NCI-H2081 treated with DMSO at 0.1 percent for 48 hours (cell line): ENCODE results near the gene ARPC3.
"Not testable (repeated sequence)": the region's sequence is repeated elsewhere in the genome, so short reads cannot be mapped to it uniquely, and the experiment has no call there.

ENCODE experiments used
- DNase-seq: peaks from one replicate; lab custom pipeline; 2025; lab: John Stamatoyannopoulos, UW

ARPC3 gene

DNA sequence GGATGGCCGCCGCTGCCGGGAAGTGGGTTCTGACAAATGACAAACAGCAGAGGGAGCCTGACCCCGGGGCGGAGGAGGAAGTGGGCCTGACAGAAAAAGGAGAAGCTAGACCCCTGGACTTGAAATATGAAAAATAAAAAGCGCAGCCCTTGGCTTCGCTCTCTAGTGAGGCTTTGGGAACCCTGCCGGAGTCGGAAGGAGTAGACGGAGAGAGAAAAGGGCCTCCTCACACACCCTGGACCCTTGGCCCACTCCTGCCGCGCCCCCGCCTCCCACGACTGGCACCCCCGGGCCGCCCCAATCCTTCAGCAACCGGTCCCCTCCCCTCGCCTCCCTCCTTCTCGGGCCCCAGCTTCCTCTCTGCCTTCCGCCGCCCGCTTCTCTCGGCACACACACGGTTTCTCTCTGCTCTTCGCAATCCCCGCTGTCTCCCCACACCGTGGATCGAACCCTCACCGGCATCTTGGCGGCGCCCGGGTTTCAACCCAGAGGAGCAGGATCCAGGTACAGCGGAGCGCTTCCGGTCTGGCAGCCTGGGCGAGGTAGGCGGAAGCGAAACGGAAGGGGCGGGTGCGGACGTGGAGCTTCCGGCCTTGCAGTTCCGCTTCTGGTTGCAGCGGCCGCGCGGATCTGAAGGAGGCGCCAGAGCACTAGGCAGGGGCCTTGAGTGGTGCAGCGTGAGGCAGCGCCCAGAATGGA, at the start of gene ARPC3:
Gene ARPC3, minus strand, starts transcription at position 539 of the 699 bp plus-strand sequence. Its CDS starts 77 bp downstream, at position 462.
- peak; percentile 85 for DNase-seq

DNA sequence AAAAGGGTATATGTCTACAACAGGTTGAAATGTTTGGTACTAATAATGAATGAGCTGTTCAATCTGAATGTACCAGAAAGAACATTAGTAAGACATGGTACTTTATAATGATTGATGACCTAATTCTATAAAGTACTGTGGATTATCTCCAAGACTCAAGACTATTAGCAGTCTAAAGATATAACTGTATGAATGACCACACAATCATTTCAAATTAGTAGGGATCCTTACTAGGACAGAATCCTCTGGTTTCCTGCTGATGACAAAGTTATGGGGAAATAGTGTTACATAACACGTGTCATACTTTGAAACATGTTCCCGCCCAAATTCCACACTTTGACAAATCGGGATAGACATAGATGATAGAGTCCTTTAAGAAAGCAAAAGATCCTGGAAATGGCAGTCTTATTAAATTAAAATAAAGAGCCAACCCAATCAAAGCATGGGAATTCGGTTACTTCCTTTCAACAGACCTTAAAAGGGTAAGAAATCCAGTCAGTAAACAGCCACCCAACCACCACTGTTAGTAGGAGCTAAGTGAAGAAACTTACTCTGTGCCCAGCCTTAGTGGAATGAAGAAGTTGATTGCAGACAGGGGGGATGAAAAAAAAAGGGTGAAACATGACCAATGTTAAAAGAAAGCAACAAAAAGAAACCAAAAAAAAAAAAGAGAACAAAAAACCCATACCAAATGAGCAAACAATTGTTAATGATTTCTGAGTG, 49.0 kb upstream of the ARPC3 start:
- DNase-seq = no peak

GRCh38 chr12:110475426-110475825, 25.3 kb upstream of the ARPC3 start:
- DNase-seq = no peak

DNA sequence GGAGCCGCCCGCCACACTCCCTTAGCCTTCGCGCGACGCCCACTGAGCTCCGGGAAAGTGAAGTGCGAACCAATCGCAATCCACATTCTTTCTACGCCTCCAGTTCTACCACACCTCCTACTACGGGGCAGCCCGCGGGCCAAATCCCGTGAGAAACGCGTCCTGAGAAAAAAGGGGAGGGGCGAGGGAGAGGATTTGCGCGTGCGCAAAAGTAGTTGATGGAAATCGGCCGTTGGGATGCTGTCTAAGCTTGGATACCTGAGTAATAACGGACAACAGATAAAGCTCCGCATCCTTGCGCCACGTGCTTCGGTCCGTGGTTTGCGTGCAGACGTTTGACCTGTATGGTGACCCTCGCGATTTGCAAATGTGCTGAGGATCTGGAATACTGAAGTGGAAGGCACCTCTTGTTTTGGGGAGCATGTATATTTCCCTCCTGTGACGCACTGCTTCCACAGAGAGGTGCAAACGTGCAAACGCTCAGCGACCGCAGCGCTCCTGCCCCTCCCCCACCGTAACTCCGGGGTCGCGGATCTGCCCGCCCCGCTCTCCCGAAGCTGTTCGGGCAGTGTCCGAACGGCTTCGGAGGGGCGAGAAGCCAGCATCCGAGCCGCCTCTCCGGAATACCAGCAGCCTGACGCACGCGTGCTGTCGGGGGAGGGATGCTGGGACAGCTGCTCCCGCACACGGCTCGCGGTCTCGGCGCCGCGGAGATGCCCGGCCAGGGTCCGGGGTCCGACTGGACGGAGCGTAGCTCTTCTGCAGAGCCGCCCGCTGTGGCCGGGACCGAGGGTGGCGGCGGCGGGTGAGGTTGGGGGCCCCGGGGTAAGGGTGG, 18.3 kb upstream of the ARPC3 start, which contains the start of the genes FAM216A and GPN3:
Gene FAM216A, plus strand, starts transcription at position 632 of the 835 bp plus-strand sequence. Its CDS starts 31 bp downstream, at position 663.
Gene GPN3, minus strand, starts transcription at position 44 of the 835 bp plus-strand sequence. CDS start 54 bp downstream, outside the sequence.
- DNase-seq = peak; percentile 93

DNA sequence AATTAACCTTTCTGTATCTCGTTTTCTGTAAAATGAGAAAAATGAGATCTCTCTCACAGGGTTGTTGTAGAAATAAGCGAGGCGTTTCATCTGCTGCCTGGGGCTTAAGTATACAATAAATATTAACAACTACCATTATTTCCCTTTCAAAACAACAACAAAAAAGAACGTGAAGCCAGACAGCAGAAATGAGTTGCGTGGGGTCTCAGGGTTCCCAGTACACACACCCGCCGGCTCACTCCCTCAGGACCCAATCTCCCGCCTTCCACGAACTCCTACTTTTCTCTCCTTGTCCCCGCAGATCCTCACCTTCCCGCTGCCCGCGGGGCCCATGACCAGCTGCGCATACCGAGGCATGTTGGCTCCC, 17.7 kb upstream of the ARPC3 start:
- DNase-seq = no peak

- DNase-seq = no peak
These were observed 16.7 kb upstream of the ARPC3 start for GRCh38 chr12:110466791-110467190.

DNA sequence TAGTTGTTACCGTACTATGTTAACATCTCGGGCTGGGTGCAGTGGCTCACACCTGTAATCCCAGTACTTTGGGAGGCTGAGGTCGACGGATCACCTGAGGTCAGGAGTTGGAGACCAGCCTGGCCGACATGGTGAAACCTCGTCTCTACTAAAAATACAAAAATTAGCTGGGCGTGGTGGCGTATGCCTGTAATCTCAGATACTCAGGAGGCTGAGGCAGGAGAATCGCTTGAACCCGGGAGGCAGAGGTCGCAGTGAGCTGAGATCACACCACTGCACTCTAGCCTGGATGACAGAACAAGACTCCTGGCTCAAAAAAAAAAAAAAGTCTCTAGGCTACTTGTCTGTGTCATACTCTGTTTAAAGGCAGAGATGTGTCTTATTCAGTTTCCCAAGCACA, 15.6 kb upstream of the ARPC3 start:
- not testable (repeated sequence) for DNase-seq

DNA sequence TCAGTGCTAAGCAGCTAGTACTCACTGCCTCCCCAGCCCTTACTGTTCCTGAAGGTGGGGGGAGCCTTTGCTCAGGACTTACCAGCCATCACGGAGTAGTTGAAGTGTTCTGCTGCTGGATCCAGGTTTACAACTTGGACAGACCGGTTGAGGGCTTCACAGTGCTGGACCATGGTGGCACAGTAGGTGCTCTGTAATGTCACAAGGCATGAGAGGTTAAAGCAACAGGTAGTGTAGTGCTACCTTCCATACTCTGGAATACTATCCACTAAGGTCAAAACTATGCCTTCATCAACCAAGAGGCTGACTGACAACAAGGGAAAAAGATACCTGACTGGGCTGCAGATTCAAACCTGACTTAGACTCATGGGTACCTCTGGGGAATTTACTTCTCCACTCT, 14.9 kb upstream of the ARPC3 start:
- no peak for DNase-seq

DNA sequence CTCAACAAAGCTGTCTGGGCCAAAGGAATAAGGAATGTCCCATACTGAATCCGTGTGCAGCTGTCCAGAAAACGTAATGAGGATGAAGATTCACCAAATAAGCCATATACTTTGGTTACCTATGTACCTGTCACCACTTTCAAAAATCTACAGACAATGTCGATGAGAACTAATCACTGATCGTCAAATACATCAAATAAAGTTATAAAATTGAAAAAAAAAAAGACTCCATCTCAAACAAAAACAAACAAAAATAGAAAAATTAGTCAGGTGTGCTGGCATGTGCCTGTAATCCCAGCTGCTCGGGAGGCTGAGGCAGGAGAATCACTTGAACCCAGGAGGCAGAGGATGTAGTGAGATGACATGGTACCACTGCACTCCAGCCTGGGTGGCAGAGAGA, 11.1 kb upstream of the ARPC3 start:
- not testable (repeated sequence) for DNase-seq

GRCh38 chr12:110458756-110459155, 8.6 kb upstream of the ARPC3 start:
- DNase-seq = no peak

- no peak for DNase-seq
These were observed 3.6 kb upstream of the ARPC3 start for GRCh38 chr12:110453569-110454296.

GRCh38 chr12:110451263-110451662, 1.1 kb upstream of the ARPC3 start:
- no peak for DNase-seq

- no peak for DNase-seq
These were observed 5.7 kb downstream of the ARPC3 start for GRCh38 chr12:110444455-110444854.

GRCh38 chr12:110436231-110436630, 13.9 kb downstream of the ARPC3 start:
- DNase-seq = no peak

GRCh38 chr12:110431957-110432587, 18.1 kb downstream of the ARPC3 start:
- DNase-seq = no peak

GRCh38 chr12:110429676-110430075, 20.5 kb downstream of the ARPC3 start:
- DNase-seq = not testable (repeated sequence)

- DNase-seq = no peak
These were observed 23.7 kb downstream of the ARPC3 start for GRCh38 chr12:110426406-110426805.

GRCh38 chr12:110424237-110424636, 25.9 kb downstream of the ARPC3 start:
- no peak for DNase-seq

DNA sequence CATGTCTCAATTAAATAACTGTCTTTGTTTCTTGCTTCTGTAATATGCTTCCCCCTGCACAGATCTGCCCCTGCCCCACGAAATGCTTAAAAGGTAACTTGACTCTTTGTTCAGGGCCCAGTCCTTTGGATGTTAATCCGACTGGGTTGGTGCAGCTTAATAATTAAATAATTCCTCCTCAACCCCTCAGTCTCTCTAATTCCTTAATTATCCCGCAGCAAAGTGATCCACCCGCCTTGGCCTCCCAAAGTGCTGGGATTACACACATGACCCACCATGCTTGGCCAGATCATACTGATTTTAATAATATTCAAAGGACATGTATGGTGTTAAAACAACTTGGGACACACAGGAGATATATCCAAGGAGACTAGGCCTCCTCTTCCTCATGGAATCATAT, 28.4 kb downstream of the ARPC3 start:
- no peak for DNase-seq

DNA sequence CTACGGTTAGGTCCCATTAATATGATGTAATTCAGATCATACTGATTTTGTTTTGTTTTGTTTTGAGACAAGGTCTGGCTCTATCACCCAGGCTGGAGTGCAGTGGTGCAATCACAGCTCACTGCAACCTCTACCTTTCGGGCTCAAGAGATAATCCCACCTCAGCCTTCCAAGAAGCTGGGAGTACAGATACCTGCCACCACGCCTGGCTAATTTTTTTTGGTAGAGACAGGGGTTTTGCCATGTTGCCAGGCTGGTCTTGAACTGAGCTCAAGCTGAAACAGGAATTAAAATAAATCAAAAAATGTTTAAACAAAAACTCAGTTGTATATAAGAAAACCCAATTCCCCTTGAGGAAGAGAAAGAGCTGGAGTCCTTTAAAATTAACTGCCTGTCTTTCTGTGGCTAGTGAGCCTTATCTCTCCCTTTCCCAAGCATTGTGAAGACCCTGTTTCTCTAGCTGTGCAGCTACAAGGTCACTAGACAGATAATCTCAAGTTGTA, 28.9 kb downstream of the ARPC3 start:
- DNase-seq = no peak

DNA sequence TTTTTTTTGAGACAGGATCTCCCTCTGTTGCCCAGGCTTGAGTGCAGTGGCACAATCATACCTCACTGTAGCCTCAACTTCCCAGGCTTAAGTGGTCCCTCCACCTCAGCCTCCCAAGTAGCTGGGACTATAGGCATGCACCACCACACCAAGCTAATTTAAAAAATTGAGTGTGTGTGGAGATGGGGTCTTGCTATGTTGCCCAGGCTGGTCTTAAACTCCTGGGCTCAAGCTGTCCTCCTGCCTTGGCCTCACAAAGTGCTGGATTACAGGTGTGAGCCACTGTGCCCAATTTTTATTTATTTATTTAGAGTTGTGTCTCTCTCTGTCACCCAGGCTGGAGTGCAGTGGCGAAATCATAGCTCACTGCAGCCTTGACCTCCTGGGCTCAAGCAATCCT, 29.5 kb downstream of the ARPC3 start:
- not testable (repeated sequence) for DNase-seq
